ENCODE data around the gene ZNF789.

GRCh38 chr7:99457650-99458493 lies 14.8 kb upstream of the ZNF789 start:
- TF ChIP-seq CREB1 (IDR thresholded peaks at IDR 0.05) (no peak), CREB1 (CRISPR knock-in tag; IDR thresholded peaks at IDR 0.05) (no peak), RFX5 (IDR thresholded peaks at IDR 0.05; ENCODE audit: low read depth, low read length) (no peak), TFE3 (CRISPR knock-in tag; IDR thresholded peaks at IDR 0.05) (no peak), ZNF597 (CRISPR knock-in tag; IDR thresholded peaks at IDR 0.05) (no peak), ZSCAN31 (CRISPR knock-in tag; IDR thresholded peaks at IDR 0.05; ENCODE audit: low read depth) (no peak), CTCF (CRISPR knock-in tag; IDR thresholded peaks at IDR 0.05) (no peak), ZBTB25 (CRISPR knock-in tag; IDR thresholded peaks at IDR 0.05) (no peak), JUNB (CRISPR knock-in tag; IDR thresholded peaks at IDR 0.05; ENCODE audit: borderline replicate concordance) (no peak), FIP1L1 (IDR thresholded peaks at IDR 0.05; ENCODE audit: borderline replicate concordance, insufficient read depth, low read depth, low read length) (no peak), MXI1 (IDR thresholded peaks at IDR 0.05; ENCODE audit: borderline replicate concordance, low read depth, low read length) (no peak), SMAD3 (CRISPR knock-in tag; IDR thresholded peaks at IDR 0.05) (no peak), ZNF160 (CRISPR knock-in tag; IDR thresholded peaks at IDR 0.05) (no peak)

Measured in HepG2 (cell line).